Dendritic cell treated with granulocyte-macrophage colony-stimulating factor and Interleukin-4, amounts not matched to agents 40 ng/mL and 50 ng/mL, for 4 days (primary cell): Measurements from ENCODE around the gene FEZF2.

Experiments
- H3K27ac Mint-ChIP-seq: one replicate; pipeline ENCODE4 v1.8.0; 2022; ENCODE audit warnings: mild to moderate bottlenecking, mixed read lengths
- H3K27me3 Mint-ChIP-seq: one replicate; pipeline ENCODE4 v1.8.0; 2022; ENCODE audit warnings: mild to moderate bottlenecking, mixed read lengths
- H3K36me3 Mint-ChIP-seq: one replicate; pipeline ENCODE4 v1.8.0; 2022; ENCODE audit warnings: low read depth, mixed read lengths
- H3K4me1 Mint-ChIP-seq: one replicate; pipeline ENCODE4 v1.8.0; 2022; ENCODE audit warnings: low read depth, mixed read lengths
- H3K4me3 Mint-ChIP-seq: one replicate; pipeline ENCODE4 v1.8.0; 2022; ENCODE audit warnings: mild to moderate bottlenecking, moderate library complexity, mixed read lengths
- H3K9me3 Mint-ChIP-seq: one replicate; pipeline ENCODE4 v1.8.0; 2022; ENCODE audit warnings: mixed read lengths
- intact Hi-C: fragments of 100-400 bp; cut with micrococcal nuclease; formaldehyde crosslinking; loops from one replicate; pipeline ENCODE4 v1.15.0; 2022

FEZF2 gene

GRCh38 chr3:62378311-62378789 lies 5.0 kb upstream of the FEZF2 start:
- H3K4me1 Mint-ChIP-seq, result peaks cover 5% of the 10 kb centered on the region
- peaks cover 88% of the 10 kb centered on the region for H3K27me3 Mint-ChIP-seq
- no peak overlapping the region for H3K27ac Mint-ChIP-seq
- no peaks in the 10 kb centered on the region for H3K36me3 Mint-ChIP-seq
- H3K4me3 Mint-ChIP-seq, result no peak overlapping the region
- H3K9me3 Mint-ChIP-seq, result no peaks in the 10 kb centered on the region
- intact Hi-C loops, result no loop called here

- Mint-ChIP-seq H3K27ac (no peak overlapping the region), H3K9me3 (no peaks in the 10 kb centered on the region), H3K27me3 (peaks cover 96% of the 10 kb centered on the region), H3K4me1 (peaks cover 5% of the 10 kb centered on the region), H3K36me3 (no peaks in the 10 kb centered on the region), H3K4me3 (no peak overlapping the region)
- intact Hi-C loops, result no loop called here
These were observed 3.8 kb upstream of the FEZF2 start for GRCh38 chr3:62376906-62377877.

- intact Hi-C loops, result no loop called here
- no peaks in the 10 kb centered on the region for H3K9me3 Mint-ChIP-seq
- H3K4me1 Mint-ChIP-seq, result peaks cover 5% of the 10 kb centered on the region
These were observed 3.0 kb upstream of the FEZF2 start for GRCh38 chr3:62376454-62376720.

GRCh38 chr3:62375655-62376453 lies 2.5 kb upstream of the FEZF2 start:
- intact Hi-C loops, result no loop called here
- H3K27ac Mint-ChIP-seq, result no peak overlapping the region
- no peak overlapping the region for H3K4me3 Mint-ChIP-seq
- H3K36me3 Mint-ChIP-seq, result no peaks in the 10 kb centered on the region
- H3K27me3 Mint-ChIP-seq, result peaks cover 96% of the 10 kb centered on the region
- H3K4me1 Mint-ChIP-seq, result peaks cover 5% of the 10 kb centered on the region
- no peaks in the 10 kb centered on the region for H3K9me3 Mint-ChIP-seq

More at GRCh38 chr3:62376454-62376720, 3.0 kb upstream of the FEZF2 start:
- H3K36me3 Mint-ChIP-seq, result no peaks in the 10 kb centered on the region
- no peak overlapping the region for H3K27ac Mint-ChIP-seq
- H3K27me3 Mint-ChIP-seq, result peaks cover 96% of the 10 kb centered on the region
- H3K4me3 Mint-ChIP-seq, result no peak overlapping the region

- Mint-ChIP-seq H3K27ac (no peak overlapping the region), H3K36me3 (no peaks in the 10 kb centered on the region), H3K4me1 (peaks cover 5% of the 10 kb centered on the region), H3K4me3 (no peak overlapping the region), H3K27me3 (peaks cover 97% of the 10 kb centered on the region), H3K9me3 (no peaks in the 10 kb centered on the region)
- intact Hi-C loops, result no loop called here
These were observed 1.2 kb upstream of the FEZF2 start for GRCh38 chr3:62374341-62375218.

- intact Hi-C loops, result no loop called here
- H3K27me3 Mint-ChIP-seq, result peaks cover 97% of the 10 kb centered on the region
These were observed 474 bp upstream of the FEZF2 start for GRCh38 chr3:62373714-62374333.

GRCh38 chr3:62372621-62373041 lies 719 bp downstream of the FEZF2 start:
- Mint-ChIP-seq H3K9me3 (no peaks in the 10 kb centered on the region), H3K27ac (no peak overlapping the region), H3K4me1 (peaks cover 12% of the 10 kb centered on the region), H3K36me3 (no peaks in the 10 kb centered on the region), H3K27me3 (peaks cover 98% of the 10 kb centered on the region), H3K4me3 (no peak overlapping the region)
- intact Hi-C loops, result no loop called here

More at GRCh38 chr3:62373714-62374333, 474 bp upstream of the FEZF2 start:
- H3K27ac Mint-ChIP-seq, result no peak overlapping the region
- peaks cover 5% of the 10 kb centered on the region for H3K4me1 Mint-ChIP-seq
- no peak overlapping the region for H3K4me3 Mint-ChIP-seq
- no peaks in the 10 kb centered on the region for H3K9me3 Mint-ChIP-seq
- no peaks in the 10 kb centered on the region for H3K36me3 Mint-ChIP-seq

GRCh38 chr3:62371720-62372591 lies 1.4 kb downstream of the FEZF2 start:
- H3K36me3 Mint-ChIP-seq, result no peaks in the 10 kb centered on the region
- H3K4me1 Mint-ChIP-seq, result peaks cover 12% of the 10 kb centered on the region
- no peaks in the 10 kb centered on the region for H3K9me3 Mint-ChIP-seq
- no peak overlapping the region for H3K27ac Mint-ChIP-seq
- H3K27me3 Mint-ChIP-seq, result peaks cover 98% of the 10 kb centered on the region
- intact Hi-C loops, result no loop called here
- H3K4me3 Mint-ChIP-seq, result no peak overlapping the region

GRCh38 chr3:62370858-62371719 lies 2.3 kb downstream of the FEZF2 start:
- no peak overlapping the region for H3K27ac Mint-ChIP-seq
- intact Hi-C loops, result no loop called here
- peaks cover 12% of the 10 kb centered on the region for H3K4me1 Mint-ChIP-seq
- H3K27me3 Mint-ChIP-seq, result peaks cover 97% of the 10 kb centered on the region
- no peaks in the 10 kb centered on the region for H3K9me3 Mint-ChIP-seq
- no peaks in the 10 kb centered on the region for H3K36me3 Mint-ChIP-seq
- H3K4me3 Mint-ChIP-seq, result no peak overlapping the region

- Mint-ChIP-seq H3K27me3 (peaks cover 97% of the 10 kb centered on the region), H3K9me3 (no peaks in the 10 kb centered on the region), H3K4me1 (peaks cover 12% of the 10 kb centered on the region), H3K27ac (no peak overlapping the region), H3K36me3 (no peaks in the 10 kb centered on the region), H3K4me3 (no peak overlapping the region)
- intact Hi-C loops, result no loop called here
These were observed 3.1 kb downstream of the FEZF2 start for GRCh38 chr3:62370112-62370857.

GRCh38 chr3:62369476-62369743 lies 3.9 kb downstream of the FEZF2 start:
- H3K27ac Mint-ChIP-seq, result no peak overlapping the region
- H3K4me3 Mint-ChIP-seq, result no peak overlapping the region
- peaks cover 95% of the 10 kb centered on the region for H3K27me3 Mint-ChIP-seq
- H3K36me3 Mint-ChIP-seq, result no peaks in the 10 kb centered on the region
- intact Hi-C loops, result no loop called here
- no peaks in the 10 kb centered on the region for H3K9me3 Mint-ChIP-seq
- H3K4me1 Mint-ChIP-seq, result peaks cover 12% of the 10 kb centered on the region
